HepG2 (cell line): ENCODE measurements around the gene PCGF3. TPM values are rescaled to one million over a fixed set of nuclear protein-coding genes. Genes with fewer than 3 reads are reported as not detected.

Experiments
- ATAC-seq: fragments of 200-7000 bp; cut with Tn5 transposase; 3 replicates; pipeline ENCODE4 v1.9.1; 2020; ENCODE audit warnings: mild to moderate bottlenecking, moderate library complexity
- BruUV-seq: library from RNA; stranded (reverse); fragments of 400-500 nt; replicated peaks from 2 replicates; lab custom pipeline; 2021; lab: Mats Ljungman, UMichigan
- CTCF ChIA-PET: fragments of 300-600 bp; formaldehyde crosslinking; extraction: SDS; loops from one replicate; lab custom pipeline; 2021; ENCODE audit warnings: low total read pairs, inconsistent platforms, low intra/inter-chr PET ratio; lab: Yijun Ruan, JAX
- POLR2A ChIA-PET: fragments of 350-600 bp; sonication (Branson Sonifier 250); formaldehyde crosslinking; loops from one replicate; lab custom pipeline; 2020; ENCODE audit warnings: antibody characterized with exemption, inconsistent platforms; lab: Yijun Ruan, JAX
- DNase-seq: peaks from one replicate; pipeline ENCODE4 v3.0.0-alpha.2; 2015; ENCODE audit warnings: low spot score
- FAIRE-seq: peaks from 3 replicates; lab custom pipeline; 2011; peaks lifted over from hg19 to GRCh38; lab: Jason Lieb, UNC
- H2AFZ ChIP-seq: one replicate; pipeline ENCODE4 v1.6.1; 2011; ENCODE audit warnings: low read length, inconsistent platforms
- H3K27ac ChIP-seq: fragments of 300-600 bp; 3 replicates; pipeline ENCODE4 v1.8.0; 2011; ENCODE audit warnings: mixed run types, mild to moderate bottlenecking, mixed read lengths, low read length, inconsistent platforms; ENCODE audit not compliant: insufficient read depth; ENCODE audit errors: extremely low read length
- H3K27me3 ChIP-seq, 2 experiments: fragments of 200-600 bp in 1 of 2; 2 replicates in 1 of 2; 3 replicates in 1 of 2; pipeline versions ENCODE4 v1.6.0 to v1.8.0; 2011; ENCODE audit warnings: low read length in 2 of 2, mild to moderate bottlenecking in 2 of 2, moderate library complexity in 2 of 2, inconsistent platforms in 1 of 2; ENCODE audit not compliant: insufficient read depth in 2 of 2, control insufficient read depth in 1 of 2
- H3K36me3 ChIP-seq, 2 experiments: fragments of 200-600 bp in 1 of 2; replicated peaks in 1 of 2; 2 replicates in 1 of 2; 3 replicates in 1 of 2; pipeline versions ENCODE4 v1.5.1 to v1.8.0; 2011; ENCODE audit warnings: low read length in 2 of 2, inconsistent platforms in 1 of 2; ENCODE audit not compliant: insufficient read depth in 2 of 2, control insufficient read depth in 1 of 2
- H3K4me1 ChIP-seq: 2 replicates; pipeline ENCODE4 v1.5.1; 2012; ENCODE audit warnings: low read length, inconsistent platforms; ENCODE audit not compliant: insufficient read depth
- H3K4me2 ChIP-seq: 2 replicates; pipeline ENCODE4 v1.6.0; 2011; ENCODE audit warnings: low read depth, low read length, inconsistent platforms
- H3K4me3 ChIP-seq, 3 experiments: fragments of 200-600 bp in 1 of 3; sonication (generic), shearing (Covaris generic) in 1 of 3; replicated peaks in 1 of 3; 2 replicates each; pipeline ENCODE4 v1.5.1; 2011 to 2016; ENCODE audit warnings: low read length in 3 of 3, inconsistent platforms in 2 of 3, low read depth in 2 of 3, mild to moderate bottlenecking in 2 of 3, control low read depth in 1 of 3, mixed read lengths in 1 of 3; ENCODE audit not compliant: insufficient read depth in 1 of 3
- H3K79me2 ChIP-seq: one replicate; pipeline ENCODE4 v1.6.1; 2011; ENCODE audit warnings: low read length, inconsistent platforms; ENCODE audit not compliant: insufficient read depth
- H3K9ac ChIP-seq: 2 replicates; pipeline ENCODE4 v1.6.0; 2011; ENCODE audit warnings: mild to moderate bottlenecking, low read depth, low read length, inconsistent platforms; ENCODE audit not compliant: insufficient read depth
- H3K9me3 ChIP-seq: 2 replicates; pipeline ENCODE4 v1.5.1; 2012; ENCODE audit warnings: mild to moderate bottlenecking, low read length
- H4K20me1 ChIP-seq: 2 replicates; pipeline ENCODE4 v1.6.0; 2011; ENCODE audit warnings: inconsistent platforms, mild to moderate bottlenecking, low read length, moderate library complexity; ENCODE audit not compliant: insufficient read depth
- ATM ChIP-seq: fragments of 450-650 bp; IDR thresholded peaks from 2 replicates; pipeline ENCODE4 v1.7.1; 2017; ENCODE audit warnings: mild to moderate bottlenecking, borderline replicate concordance
- CREM ChIP-seq, 2 experiments: sonication (generic) in 1 of 2; formaldehyde crosslinking in 1 of 2; IDR thresholded peaks; 2 replicates each; pipeline versions ENCODE4 v1.4.0 to v1.6.1; 2016 to 2020; ENCODE audit warnings: antibody characterized with exemption in 1 of 2, mild to moderate bottlenecking in 1 of 2, missing genetic modification reagents in 1 of 2
- JARID2 ChIP-seq: sonication (generic); formaldehyde crosslinking; IDR thresholded peaks from 2 replicates; pipeline ENCODE4 v1.8.1; 2023; ENCODE audit warnings: missing genetic modification reagents, inconsistent platforms; ENCODE audit not compliant: insufficient replicate concordance
- JDP2 ChIP-seq: sonication (generic); formaldehyde crosslinking; IDR thresholded peaks from 2 replicates; pipeline ENCODE4 v1.8.1; 2022; ENCODE audit warnings: missing genetic modification reagents, borderline replicate concordance
- LCORL ChIP-seq, 2 experiments: fragments of 450-650 bp in 1 of 2; sonication (generic) in 1 of 2; formaldehyde crosslinking in 1 of 2; IDR thresholded peaks; 2 replicates each; pipeline versions ENCODE4 v1.5.0 to v1.6.1; 2017 to 2020; ENCODE audit warnings: antibody characterized with exemption in 1 of 2, missing genetic modification reagents in 1 of 2
- RBM39 ChIP-seq: fragments of 200-400 bp; formaldehyde crosslinking; IDR thresholded peaks from one replicate; pipeline ENCODE4 v1.6.1; 2018; ENCODE audit warnings: antibody characterized with exemption, mild to moderate bottlenecking, low read depth, low read length; ENCODE audit not compliant: poor library complexity, severe bottlenecking
- REST ChIP-seq, 2 experiments: IDR thresholded peaks; 2 replicates each; pipeline ENCODE4 v1.6.1; 2011 to 2012; ENCODE audit warnings: low read length in 2 of 2, borderline replicate concordance in 1 of 2, low read depth in 1 of 2, mild to moderate bottlenecking in 1 of 2, moderate library complexity in 1 of 2
- ZMYM2 ChIP-seq: sonication (generic); formaldehyde crosslinking; IDR thresholded peaks from 2 replicates; pipeline ENCODE4 v1.8.0; 2022; ENCODE audit warnings: mild to moderate bottlenecking, missing genetic modification reagents
- ZNF362 ChIP-seq: sonication (generic); formaldehyde crosslinking; IDR thresholded peaks from 2 replicates; pipeline ENCODE4 v1.4.0; 2020; ENCODE audit warnings: missing genetic modification reagents, mild to moderate bottlenecking, borderline replicate concordance
- ZNF720 ChIP-seq: sonication (generic); formaldehyde crosslinking; IDR thresholded peaks from 2 replicates; pipeline ENCODE4 v1.4.0; 2020; ENCODE audit warnings: missing genetic modification reagents
- ZNF766 ChIP-seq: sonication (generic); formaldehyde crosslinking; IDR thresholded peaks from 2 replicates; pipeline ENCODE4 v1.5.0; 2020; ENCODE audit warnings: missing genetic modification reagents, borderline replicate concordance
- ZNF777 ChIP-seq: sonication (generic); formaldehyde crosslinking; IDR thresholded peaks from 2 replicates; pipeline ENCODE4 v1.4.0; 2020; ENCODE audit warnings: missing genetic modification reagents
- ZNF780A ChIP-seq: sonication (generic); formaldehyde crosslinking; IDR thresholded peaks from 2 replicates; pipeline ENCODE4 v1.8.0; 2022; ENCODE audit warnings: mild to moderate bottlenecking, missing genetic modification reagents, moderate library complexity
- WGBS: methylation state at CpG from one replicate; pipeline ENCODE4 v1.1.6; 2017; ENCODE audit warnings: low lambda C conversion rate; 5-methylcytosine and 5-hydroxymethylcytosine counted together
- in situ Hi-C: cut with HindIII; loops from 2 replicates; pipeline ENCODE4 v1.10.0; 2017; ENCODE audit warnings: low pct_unique_long_range_greater_than_20kb; ENCODE audit not compliant: extremely low pct_ligation_motif_present
- intact Hi-C: fragments of 100-400 bp; cut with micrococcal nuclease; formaldehyde crosslinking; loops from one replicate; pipeline ENCODE4 v1.10.0; 2022; ENCODE audit not compliant: unreplicated experiment
- polyA plus RNA-seq, 8 experiments: library from polyadenylated mRNA; depleted of rRNA in 3 of 8; stranded (reverse) in 7 of 8; unstranded in 1 of 8; fragments of >200 nt; fragmentation: Illumina TruSeq in 4 of 8; extraction: Trizol in 4 of 8; gene quantifications; 2 replicates each; pipeline versions ENCODE4 v1.2.1 to v1.2.3, GENCODE V29; 2011 to 2016; ENCODE audit warnings: low read depth in 4 of 8, missing spikeins in 1 of 8, mixed read lengths in 1 of 8; ENCODE audit not compliant: insufficient read depth in 1 of 8
- total RNA-seq, 5 experiments: library from RNA; depleted of rRNA; stranded (reverse); fragments of >200 nt; fragmentation: Illumina TruSeq; extraction: Trizol; gene quantifications; 2 replicates each; pipeline ENCODE4 v1.2.3, GENCODE V29; 2016; ENCODE audit warnings: low read depth in 1 of 5
- TF ChIP-seq, protein P1 (sequence below): sonication (generic); formaldehyde crosslinking; IDR thresholded peaks from 2 replicates; pipeline ENCODE4 v1.8.0; 2022; ENCODE audit warnings: low read depth, missing genetic modification reagents

PCGF3 gene
- total and polyA plus RNA-seq, 2 of the 13 experiments (the other 11 are each of a cell fraction or from before 2014, with no cell fraction given): 28.6 to 66.2 TPM

- no peak for TF ChIP-seq JARID2 (CRISPR knock-in tag)
- no peak for TF ChIP-seq ATM
- peak; percentile 7 for TF ChIP-seq RBM39
- no peak for TF ChIP-seq LCORL (IDR thresholded peaks at IDR 0.05)
- TF ChIP-seq LCORL (CRISPR knock-in tag; IDR thresholded peaks at IDR 0.05): 0 out of 2 replicates have a peak, but pooled peaks have one; percentile 33
- TF ChIP-seq ZNF777 (CRISPR knock-in tag): peak; percentile 46; the same call in 1 of the 2 replicates
Measured at GRCh38 chr4:683247-683897, 22.3 kb upstream of the PCGF3 start (continued).

- peak overlapping the region in 1 of 3 experiments; percentile 66; a peak in 1 of 6 replicates for H3K4me3 ChIP-seq
- ChIA-PET POLR2A (interaction anchor here (1.2 to 1.6 kb wide), 2 partner anchors 10 to 16 kb away, joined by 4 to 9 read pairs; partner anchors contain the start of genes ATP5ME and MYL5), CTCF (interaction anchor here (1.6 kb wide), 1 partner anchor 17 kb away, joined by 7 read pairs; no protein-coding TSS in a partner anchor)
- in situ Hi-C loops: no loop called here
- DNase-seq (peak; percentile 63), ATAC-seq (peak; percentile 57), FAIRE-seq (peak; percentile 32)
- H3K9me3 ChIP-seq: no peaks in the 10 kb centered on the region
- WGBS: no CpG with 5 or more reads among the region's 19 CpGs
- H3K4me2 ChIP-seq: peak overlapping the region; percentile 82
- intact Hi-C loops: no loop called here
- no TSS peak for BruUV-seq
- no peak overlapping the region for H3K27ac ChIP-seq
- no peaks in the 10 kb centered on the region for H4K20me1 ChIP-seq
- H3K36me3 ChIP-seq: no peaks in the 10 kb centered on the region
- no peak overlapping the region for H2AFZ ChIP-seq
- no peaks in the 10 kb centered on the region for H3K79me2 ChIP-seq
- peak overlapping the region; percentile 7; the same call in 1 of the 2 replicates for H3K9ac ChIP-seq
- peaks cover 83% of the 10 kb centered on the region for H3K4me1 ChIP-seq
- 0 out of 5 replicates have a peak, but pooled peaks cover 0 to 1% of the 10 kb centered on the region in 2 experiments for H3K27me3 ChIP-seq
- TF ChIP-seq REST (IDR thresholded peaks at IDR 0.05; ENCODE audit: borderline replicate concordance in 1 of 2, low read depth in 1 of 2, low read length in 2 of 2) (no peak), CREM (IDR thresholded peaks at IDR 0.05) (no peak), CREM (CRISPR knock-in tag; IDR thresholded peaks at IDR 0.05) (no peak), ZNF720 (CRISPR knock-in tag) (no peak), ZNF766 (no peak), ZNF780A (CRISPR knock-in tag) (no peak), JDP2 (CRISPR knock-in tag) (no peak), ZMYM2 (CRISPR knock-in tag) (no peak), ZNF362 (no peak)
- TF ChIP-seq, protein P1, sequence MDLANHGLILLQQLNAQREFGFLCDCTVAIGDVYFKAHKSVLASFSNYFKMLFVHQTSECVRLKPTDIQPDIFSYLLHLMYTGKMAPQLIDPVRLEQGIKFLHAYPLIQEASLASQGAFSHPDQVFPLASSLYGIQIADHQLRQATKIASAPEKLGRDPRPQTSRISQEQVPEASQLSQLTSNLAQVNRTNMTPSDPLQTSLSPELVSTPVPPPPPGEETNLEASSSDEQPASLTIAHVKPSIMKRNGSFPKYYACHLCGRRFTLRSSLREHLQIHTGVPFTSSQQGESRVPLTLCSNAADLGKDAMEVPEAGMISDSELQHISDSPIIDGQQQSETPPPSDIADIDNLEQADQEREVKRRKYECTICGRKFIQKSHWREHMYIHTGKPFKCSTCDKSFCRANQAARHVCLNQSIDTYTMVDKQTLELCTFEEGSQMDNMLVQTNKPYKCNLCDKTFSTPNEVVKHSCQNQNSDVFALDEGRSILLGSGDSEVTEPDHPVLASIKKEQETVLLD (CRISPR knock-in tag): no peak
Measured at GRCh38 chr4:683982-684622, 21.5 kb upstream of the PCGF3 start.
